Rectal smooth muscle tissue (tissue), 1 donor: ENCODE data around the gene ARHGAP35.
A peak's percentile ranks its signal among the peaks of the same experiment; 100 is the strongest.
"Not testable (repeated sequence)": the region's sequence is repeated elsewhere in the genome, so short reads cannot be mapped to it uniquely, and the experiment has no call there.

Experiments
- H3K27ac ChIP-seq: one replicate; pipeline ENCODE4 v1.7.0; 2013; ENCODE audit warnings: low read depth, low read length, inconsistent platforms
- H3K27me3 ChIP-seq: one replicate; pipeline ENCODE4 v1.7.0; 2013; ENCODE audit warnings: low read length; ENCODE audit not compliant: control insufficient read depth, insufficient read depth
- H3K36me3 ChIP-seq: one replicate; pipeline ENCODE4 v1.7.0; 2013; ENCODE audit warnings: low read length; ENCODE audit not compliant: control insufficient read depth, insufficient read depth
- H3K4me1 ChIP-seq: one replicate; pipeline ENCODE4 v1.7.0; 2013; ENCODE audit warnings: low read length; ENCODE audit not compliant: control insufficient read depth, insufficient read depth
- H3K4me3 ChIP-seq: one replicate; pipeline ENCODE4 v1.7.0; 2013; ENCODE audit warnings: low read length
- H3K9ac ChIP-seq: one replicate; pipeline ENCODE4 v1.7.0; 2013; ENCODE audit warnings: low read length

Gene ARHGAP35

GRCh38 chr19:46863818-46864629 lies 3.2 kb downstream of the ARHGAP35 start:
- H3K4me3 ChIP-seq = peak overlapping the region; percentile 33
- no peak overlapping the region for H3K27ac ChIP-seq
- no peaks in the 10 kb centered on the region for H3K36me3 ChIP-seq
- H3K9ac ChIP-seq = no peak overlapping the region
- no peaks in the 10 kb centered on the region for H3K27me3 ChIP-seq
- peaks cover 16% of the 10 kb centered on the region for H3K4me1 ChIP-seq

- Histone ChIP-seq H3K27ac (no peak overlapping the region), H3K9ac (no peak overlapping the region), H3K4me1 (peaks cover 16% of the 10 kb centered on the region), H3K4me3 (no peak overlapping the region), H3K27me3 (no peaks in the 10 kb centered on the region), H3K36me3 (no peaks in the 10 kb centered on the region)
Measured at GRCh38 chr19:46866407-46867136, 5.8 kb downstream of the ARHGAP35 start.

GRCh38 chr19:46867170-46867569 lies 6.4 kb downstream of the ARHGAP35 start:
- H3K9ac ChIP-seq = no peak overlapping the region
- no peak overlapping the region for H3K27ac ChIP-seq
- no peaks in the 10 kb centered on the region for H3K36me3 ChIP-seq
- H3K4me3 ChIP-seq = no peak overlapping the region
- peaks cover 12% of the 10 kb centered on the region for H3K4me1 ChIP-seq
- no peaks in the 10 kb centered on the region for H3K27me3 ChIP-seq

GRCh38 chr19:46868025-46868802 lies 7.4 kb downstream of the ARHGAP35 start:
- Histone ChIP-seq H3K27me3 (no peaks in the 10 kb centered on the region), H3K36me3 (no peaks in the 10 kb centered on the region), H3K9ac (no peak overlapping the region), H3K27ac (no peak overlapping the region), H3K4me1 (peaks cover 10% of the 10 kb centered on the region), H3K4me3 (no peak overlapping the region)

GRCh38 chr19:46871173-46871572 lies 10.4 kb downstream of the ARHGAP35 start:
- not testable (repeated sequence) for H3K36me3 ChIP-seq, H3K4me3 ChIP-seq, H3K27me3 ChIP-seq, H3K9ac ChIP-seq, H3K4me1 ChIP-seq, H3K27ac ChIP-seq

- Histone ChIP-seq H3K27me3 (no peaks in the 10 kb centered on the region), H3K4me1 (no peaks in the 10 kb centered on the region), H3K36me3 (no peaks in the 10 kb centered on the region), H3K4me3 (no peak overlapping the region), H3K27ac (no peak overlapping the region), H3K9ac (no peak overlapping the region)
Measured at GRCh38 chr19:46872967-46873366, 12.2 kb downstream of the ARHGAP35 start.

- no peak overlapping the region for H3K9ac ChIP-seq
- H3K27ac ChIP-seq = no peak overlapping the region
- no peaks in the 10 kb centered on the region for H3K36me3 ChIP-seq
- no peak overlapping the region for H3K4me3 ChIP-seq
- H3K4me1 ChIP-seq = no peaks in the 10 kb centered on the region
- no peaks in the 10 kb centered on the region for H3K27me3 ChIP-seq
Measured at GRCh38 chr19:46875234-46875633, 14.4 kb downstream of the ARHGAP35 start.

- no peaks in the 10 kb centered on the region for H3K27me3 ChIP-seq
- no peak overlapping the region for H3K4me3 ChIP-seq
- no peaks in the 10 kb centered on the region for H3K4me1 ChIP-seq
- no peaks in the 10 kb centered on the region for H3K36me3 ChIP-seq
- no peak overlapping the region for H3K27ac ChIP-seq
- no peak overlapping the region for H3K9ac ChIP-seq
Measured at GRCh38 chr19:46875657-46876056, 14.9 kb downstream of the ARHGAP35 start.

- Histone ChIP-seq H3K27ac (no peak overlapping the region), H3K4me3 (no peak overlapping the region), H3K4me1 (no peaks in the 10 kb centered on the region), H3K36me3 (no peaks in the 10 kb centered on the region), H3K27me3 (no peaks in the 10 kb centered on the region), H3K9ac (no peak overlapping the region)
Measured at GRCh38 chr19:46878613-46879375, 18.0 kb downstream of the ARHGAP35 start.

GRCh38 chr19:46880431-46880830 lies 19.6 kb downstream of the ARHGAP35 start:
- no peaks in the 10 kb centered on the region for H3K4me1 ChIP-seq
- H3K9ac ChIP-seq = no peak overlapping the region
- H3K27ac ChIP-seq = no peak overlapping the region
- H3K27me3 ChIP-seq = no peaks in the 10 kb centered on the region
- no peaks in the 10 kb centered on the region for H3K36me3 ChIP-seq
- H3K4me3 ChIP-seq = no peak overlapping the region

GRCh38 chr19:46881092-46881491 lies 20.3 kb downstream of the ARHGAP35 start:
- no peak overlapping the region for H3K27ac ChIP-seq
- H3K36me3 ChIP-seq = no peaks in the 10 kb centered on the region
- H3K9ac ChIP-seq = no peak overlapping the region
- H3K4me3 ChIP-seq = no peak overlapping the region
- no peaks in the 10 kb centered on the region for H3K4me1 ChIP-seq
- no peaks in the 10 kb centered on the region for H3K27me3 ChIP-seq

- H3K4me3 ChIP-seq = no peak overlapping the region
- H3K27me3 ChIP-seq = no peaks in the 10 kb centered on the region
- H3K36me3 ChIP-seq = no peaks in the 10 kb centered on the region
Measured at GRCh38 chr19:46882034-46882433, 21.2 kb downstream of the ARHGAP35 start.

More at GRCh38 chr19:46882034-46882433, 21.2 kb downstream of the ARHGAP35 start:
- H3K4me1 ChIP-seq = no peaks in the 10 kb centered on the region
- H3K9ac ChIP-seq = no peak overlapping the region
- no peak overlapping the region for H3K27ac ChIP-seq
